GM23338 (cell line): ENCODE results near the gene TSSC4. TPM values are rescaled to one million over a fixed set of nuclear protein-coding genes. Genes with fewer than 3 reads are reported as not detected.

Experiments used
- ATAC-seq: fragments of 200-7000 bp; cut with Tn5 transposase; 3 replicates; pipeline ENCODE4 v1.9.1; 2020
- DNase-seq: peaks from one replicate; pipeline ENCODE4 v3.0.0-alpha.2; 2015; ENCODE audit warnings: low spot score
- H2AFZ ChIP-seq: fragments of 200-600 bp; sonication (generic); 2 replicates; pipeline ENCODE4 v1.8.0; 2016; ENCODE audit warnings: antibody characterized with exemption, mild to moderate bottlenecking, moderate library complexity
- H3F3A ChIP-seq: fragments of 200-600 bp; sonication (generic); replicated peaks from 2 replicates; pipeline ENCODE4 v1.8.0; 2017; ENCODE audit warnings: antibody characterized with exemption, mixed run types, low read depth
- H3K27ac ChIP-seq: fragments of 200-600 bp; sonication (generic); 2 replicates; pipeline ENCODE4 v1.6.1; 2016; ENCODE audit warnings: low read depth
- H3K27me3 ChIP-seq: fragments of 200-600 bp; sonication (generic); 2 replicates; pipeline ENCODE4 v1.8.0; 2016; ENCODE audit warnings: mild to moderate bottlenecking, mixed run types, moderate library complexity; ENCODE audit not compliant: insufficient read depth
- H3K36me3 ChIP-seq: fragments of 200-600 bp; sonication (generic); 2 replicates; pipeline ENCODE4 v1.8.0; 2016; ENCODE audit warnings: mild to moderate bottlenecking; ENCODE audit not compliant: insufficient read depth
- H3K4me1 ChIP-seq: fragments of 200-600 bp; sonication (generic); 2 replicates; pipeline ENCODE4 v1.8.0; 2016; ENCODE audit warnings: mild to moderate bottlenecking, moderate library complexity; ENCODE audit not compliant: insufficient read depth
- H3K4me2 ChIP-seq: fragments of 200-600 bp; sonication (generic); 2 replicates; pipeline ENCODE4 v1.7.1; 2017; ENCODE audit warnings: mixed run types
- H3K4me3 ChIP-seq: fragments of 200-600 bp; sonication (generic); 2 replicates; pipeline ENCODE4 v1.6.1; 2016; ENCODE audit warnings: mixed run types
- H3K79me2 ChIP-seq: fragments of 200-600 bp; sonication (generic); replicated peaks from 2 replicates; pipeline ENCODE4 v1.8.0; 2017; ENCODE audit warnings: mild to moderate bottlenecking; ENCODE audit not compliant: insufficient read depth
- H3K9me2 ChIP-seq: fragments of 200-600 bp; sonication (generic); 2 replicates; pipeline ENCODE4 v1.8.0; 2017; ENCODE audit not compliant: insufficient read depth
- H4K20me1 ChIP-seq: fragments of 200-600 bp; sonication (generic); replicated peaks from 2 replicates; pipeline ENCODE4 v1.8.0; 2017; ENCODE audit warnings: mild to moderate bottlenecking; ENCODE audit not compliant: insufficient read depth
- H3K27ac Mint-ChIP-seq: 2 replicates; pipeline ENCODE4 v1.8.0; 2020; ENCODE audit warnings: inconsistent platforms, mild to moderate bottlenecking, moderate library complexity, mixed read lengths
- H3K27me3 Mint-ChIP-seq: 3 replicates; pipeline ENCODE4 v1.8.0; 2022; ENCODE audit warnings: low read depth, mild to moderate bottlenecking, moderate library complexity, mixed read lengths, inconsistent platforms; ENCODE audit not compliant: insufficient read depth, poor library complexity
- H3K36me3 Mint-ChIP-seq: 3 replicates; pipeline ENCODE4 v1.8.0; 2021; ENCODE audit warnings: low read depth, mild to moderate bottlenecking, inconsistent platforms, moderate library complexity, mixed read lengths
- H3K4me1 Mint-ChIP-seq: 3 replicates; pipeline ENCODE4 v1.8.0; 2020; ENCODE audit warnings: mild to moderate bottlenecking, inconsistent platforms, mixed read lengths
- H3K4me3 Mint-ChIP-seq: 3 replicates; pipeline ENCODE4 v1.8.0; 2021; ENCODE audit warnings: moderate library complexity, mild to moderate bottlenecking, inconsistent platforms, mixed read lengths
- H3K9me3 Mint-ChIP-seq: 3 replicates; pipeline ENCODE4 v1.8.0; 2020; ENCODE audit warnings: moderate library complexity, mild to moderate bottlenecking, inconsistent platforms, mixed read lengths
- CREB1 ChIP-seq: fragments of 250-450 bp; sonication (Bioruptor Pico); IDR thresholded peaks from 2 replicates; pipeline ENCODE4 v1.5.0; 2020; ENCODE audit warnings: low read depth, mild to moderate bottlenecking, moderate library complexity
- CTCF ChIP-seq, 2 experiments: fragments of 200-600 bp in 1 of 2; sonication (generic) in 1 of 2; conservative IDR thresholded peaks; 2 replicates each; pipeline versions ENCODE4 v1.5.1 to v1.6.1; 2016 to 2017; ENCODE audit warnings: antibody characterized with exemption in 2 of 2, low read depth in 2 of 2, mild to moderate bottlenecking in 2 of 2, moderate library complexity in 1 of 2
- EZH2 ChIP-seq: fragments of 200-600 bp; sonication (generic); IDR thresholded peaks from one replicate; pipeline ENCODE4 v1.8.0; 2017; ENCODE audit warnings: antibody characterized with exemption, mild to moderate bottlenecking, low read depth; ENCODE audit not compliant: unreplicated experiment
- EZH2phosphoT487 ChIP-seq: fragments of 200-600 bp; sonication (generic); IDR thresholded peaks from one replicate; pipeline ENCODE4 v1.8.1; 2018; ENCODE audit warnings: antibody characterized with exemption; ENCODE audit not compliant: unreplicated experiment
- JUNB ChIP-seq: IDR thresholded peaks from one replicate; pipeline ENCODE4 v1.6.1; 2016; ENCODE audit warnings: antibody characterized with exemption; ENCODE audit not compliant: unreplicated experiment
- NANOG ChIP-seq: IDR thresholded peaks from 2 replicates; pipeline ENCODE4 v1.6.1; 2016; ENCODE audit warnings: antibody characterized with exemption, borderline replicate concordance
- POLR2AphosphoS5 ChIP-seq: IDR thresholded peaks from 2 replicates; pipeline ENCODE4 v1.6.1; 2016; ENCODE audit warnings: antibody characterized with exemption, low read depth
- REST ChIP-seq: IDR thresholded peaks from one replicate; pipeline ENCODE4 v1.6.1; 2018; ENCODE audit warnings: antibody characterized with exemption; ENCODE audit not compliant: unreplicated experiment
- STAT1 ChIP-seq: IDR thresholded peaks from one replicate; pipeline ENCODE4 v1.6.1; 2016; ENCODE audit warnings: antibody characterized with exemption; ENCODE audit not compliant: unreplicated experiment
- ZNF331 ChIP-seq: fragments of 250-450 bp; sonication (Bioruptor Pico); IDR thresholded peaks from 2 replicates; pipeline ENCODE4 v1.5.0; 2020; ENCODE audit warnings: low read depth, mild to moderate bottlenecking, moderate library complexity
- polyA plus RNA-seq: library from polyadenylated mRNA; unstranded; fragments of >200 nt; fragmentation: Nextera tagmentation; extraction: Ambion mirVana; gene quantifications from 2 replicates; pipeline ENCODE4 v1.2.1, GENCODE V29; 2016
- total RNA-seq: library from RNA; depleted of rRNA; stranded (reverse); fragments of >200 nt; shearing (Covaris generic); gene quantifications from 2 replicates; pipeline ENCODE4 v1.2.3, GENCODE V29; 2014
- TF ChIP-seq, protein P1 (sequence below): fragments of 250-450 bp; sonication (Bioruptor Pico); IDR thresholded peaks from 2 replicates; pipeline ENCODE4 v1.5.0; 2020; ENCODE audit warnings: mild to moderate bottlenecking, moderate library complexity

The TSSC4 gene
- total and polyA plus RNA-seq, 2 experiments from 2014 or later = 27.5 to 44.3 TPM

DNA sequence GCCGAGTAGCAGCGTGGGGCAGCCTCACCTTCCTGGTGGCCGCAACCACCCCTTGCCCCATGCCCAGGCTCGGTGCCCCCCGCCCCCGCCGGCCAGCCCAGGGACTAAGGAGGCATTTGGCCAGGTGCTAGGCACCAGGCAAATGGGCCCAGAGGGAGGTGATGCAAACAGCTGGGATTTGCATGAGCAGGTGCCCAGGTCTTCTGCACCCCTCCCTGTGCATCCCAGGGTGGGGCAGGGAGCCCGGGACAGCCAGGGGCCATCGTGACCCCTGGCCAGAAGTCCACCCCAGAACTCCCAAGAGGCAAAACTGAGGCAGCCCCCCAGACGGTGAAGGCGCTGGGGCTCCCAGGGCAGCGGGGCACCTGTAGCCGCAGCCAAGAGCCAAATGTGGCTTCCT is 25.7 kb downstream of the TSSC4 start:
- ATAC-seq (no peak), DNase-seq (no peak)
- H3F3A ChIP-seq = no peaks in the 10 kb centered on the region
- Mint-ChIP-seq H3K9me3 (peaks cover 3% of the 10 kb centered on the region; the same call in 1 of the 3 replicates), H3K4me1 (no peaks in the 10 kb centered on the region), H3K27ac (no peak overlapping the region), H3K36me3 (no peaks in the 10 kb centered on the region), H3K27me3 (peaks cover 5% of the 10 kb centered on the region), H3K4me3 (no peak overlapping the region)
- no peaks in the 10 kb centered on the region for H3K4me1 ChIP-seq
- no peak overlapping the region for H3K27ac ChIP-seq
- no peaks in the 10 kb centered on the region for H3K79me2 ChIP-seq
- no peaks in the 10 kb centered on the region for H4K20me1 ChIP-seq
- no peaks in the 10 kb centered on the region for H3K36me3 ChIP-seq
- no peak for TF ChIP-seq CTCF (conservative IDR thresholded peaks at IDR 0.05; ENCODE audit: low read depth in 2 of 2)
- TF ChIP-seq JUNB = no peak
- no peak for TF ChIP-seq EZH2
- TF ChIP-seq REST = no peak
- TF ChIP-seq STAT1 = no peak
- TF ChIP-seq ZNF331 (CRISPR knock-in tag) = no peak
- TF ChIP-seq CREB1 (CRISPR knock-in tag) = no peak
- TF ChIP-seq, protein P1, sequence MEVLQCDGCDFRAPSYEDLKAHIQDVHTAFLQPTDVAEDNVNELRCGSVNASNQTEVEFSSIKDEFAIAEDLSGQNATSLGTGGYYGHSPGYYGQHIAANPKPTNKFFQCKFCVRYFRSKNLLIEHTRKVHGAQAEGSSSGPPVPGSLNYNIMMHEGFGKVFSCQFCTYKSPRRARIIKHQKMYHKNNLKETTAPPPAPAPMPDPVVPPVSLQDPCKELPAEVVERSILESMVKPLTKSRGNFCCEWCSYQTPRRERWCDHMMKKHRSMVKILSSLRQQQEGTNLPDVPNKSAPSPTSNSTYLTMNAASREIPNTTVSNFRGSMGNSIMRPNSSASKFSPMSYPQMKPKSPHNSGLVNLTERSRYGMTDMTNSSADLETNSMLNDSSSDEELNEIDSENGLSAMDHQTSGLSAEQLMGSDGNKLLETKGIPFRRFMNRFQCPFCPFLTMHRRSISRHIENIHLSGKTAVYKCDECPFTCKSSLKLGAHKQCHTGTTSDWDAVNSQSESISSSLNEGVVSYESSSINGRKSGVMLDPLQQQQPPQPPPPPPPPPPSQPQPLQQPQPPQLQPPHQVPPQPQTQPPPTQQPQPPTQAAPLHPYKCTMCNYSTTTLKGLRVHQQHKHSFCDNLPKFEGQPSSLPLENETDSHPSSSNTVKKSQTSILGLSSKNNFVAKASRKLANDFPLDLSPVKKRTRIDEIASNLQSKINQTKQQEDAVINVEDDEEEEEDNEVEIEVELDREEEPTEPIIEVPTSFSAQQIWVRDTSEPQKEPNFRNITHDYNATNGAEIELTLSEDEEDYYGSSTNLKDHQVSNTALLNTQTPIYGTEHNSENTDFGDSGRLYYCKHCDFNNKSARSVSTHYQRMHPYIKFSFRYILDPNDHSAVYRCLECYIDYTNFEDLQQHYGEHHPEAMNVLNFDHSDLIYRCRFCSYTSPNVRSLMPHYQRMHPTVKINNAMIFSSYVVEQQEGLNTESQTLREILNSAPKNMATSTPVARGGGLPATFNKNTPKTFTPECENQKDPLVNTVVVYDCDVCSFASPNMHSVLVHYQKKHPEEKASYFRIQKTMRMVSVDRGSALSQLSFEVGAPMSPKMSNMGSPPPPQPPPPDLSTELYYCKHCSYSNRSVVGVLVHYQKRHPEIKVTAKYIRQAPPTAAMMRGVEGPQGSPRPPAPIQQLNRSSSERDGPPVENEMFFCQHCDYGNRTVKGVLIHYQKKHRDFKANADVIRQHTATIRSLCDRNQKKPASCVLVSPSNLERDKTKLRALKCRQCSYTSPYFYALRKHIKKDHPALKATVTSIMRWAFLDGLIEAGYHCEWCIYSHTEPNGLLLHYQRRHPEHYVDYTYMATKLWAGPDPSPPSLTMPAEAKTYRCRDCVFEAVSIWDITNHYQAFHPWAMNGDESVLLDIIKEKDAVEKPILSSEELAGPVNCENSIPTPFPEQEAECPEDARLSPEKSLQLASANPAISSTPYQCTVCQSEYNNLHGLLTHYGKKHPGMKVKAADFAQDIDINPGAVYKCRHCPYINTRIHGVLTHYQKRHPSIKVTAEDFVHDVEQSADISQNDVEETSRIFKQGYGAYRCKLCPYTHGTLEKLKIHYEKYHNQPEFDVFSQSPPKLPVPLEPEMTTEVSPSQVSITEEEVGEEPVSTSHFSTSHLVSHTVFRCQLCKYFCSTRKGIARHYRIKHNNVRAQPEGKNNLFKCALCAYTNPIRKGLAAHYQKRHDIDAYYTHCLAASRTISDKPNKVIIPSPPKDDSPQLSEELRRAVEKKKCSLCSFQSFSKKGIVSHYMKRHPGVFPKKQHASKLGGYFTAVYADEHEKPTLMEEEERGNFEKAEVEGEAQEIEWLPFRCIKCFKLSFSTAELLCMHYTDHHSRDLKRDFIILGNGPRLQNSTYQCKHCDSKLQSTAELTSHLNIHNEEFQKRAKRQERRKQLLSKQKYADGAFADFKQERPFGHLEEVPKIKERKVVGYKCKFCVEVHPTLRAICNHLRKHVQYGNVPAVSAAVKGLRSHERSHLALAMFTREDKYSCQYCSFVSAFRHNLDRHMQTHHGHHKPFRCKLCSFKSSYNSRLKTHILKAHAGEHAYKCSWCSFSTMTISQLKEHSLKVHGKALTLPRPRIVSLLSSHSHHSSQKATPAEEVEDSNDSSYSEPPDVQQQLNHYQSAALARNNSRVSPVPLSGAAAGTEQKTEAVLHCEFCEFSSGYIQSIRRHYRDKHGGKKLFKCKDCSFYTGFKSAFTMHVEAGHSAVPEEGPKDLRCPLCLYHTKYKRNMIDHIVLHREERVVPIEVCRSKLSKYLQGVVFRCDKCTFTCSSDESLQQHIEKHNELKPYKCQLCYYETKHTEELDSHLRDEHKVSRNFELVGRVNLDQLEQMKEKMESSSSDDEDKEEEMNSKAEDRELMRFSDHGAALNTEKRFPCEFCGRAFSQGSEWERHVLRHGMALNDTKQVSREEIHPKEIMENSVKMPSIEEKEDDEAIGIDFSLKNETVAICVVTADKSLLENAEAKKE (CRISPR knock-in tag) = no peak
- TF ChIP-seq POLR2AphosphoS5 = no peak
- TF ChIP-seq EZH2phosphoT487 = no peak
- TF ChIP-seq NANOG = no peak
- no peak overlapping the region for H3K4me2 ChIP-seq
- no peak overlapping the region for H2AFZ ChIP-seq
- H3K9me2 ChIP-seq = 0 out of 2 replicates have a peak, but pooled peaks cover 5% of the 10 kb centered on the region
- no peaks in the 10 kb centered on the region for H3K27me3 ChIP-seq
- no peak overlapping the region for H3K4me3 ChIP-seq
